PFSK-1 (cell line): ENCODE data around the gene LSAMP.

Experiments used
- POLR2AphosphoS5 ChIP-seq: IDR thresholded peaks from 2 replicates; pipeline ENCODE4 v1.6.1; 2012; ENCODE audit warnings: low read depth, mild to moderate bottlenecking, control low read depth, low read length, moderate library complexity
- REST ChIP-seq, 2 experiments: IDR thresholded peaks; 2 replicates each; pipeline versions ENCODE4 v1.6.1 to v1.8.0; 2011 to 2012; ENCODE audit warnings: low read depth in 2 of 2, low read length in 2 of 2, control low read depth in 1 of 2, inconsistent platforms in 1 of 2, mild to moderate bottlenecking in 1 of 2, moderate library complexity in 1 of 2; ENCODE audit not compliant: insufficient read depth in 1 of 2
- TAF1 ChIP-seq: IDR thresholded peaks from 2 replicates; pipeline ENCODE4 v1.6.1; 2012; ENCODE audit warnings: low read length, control low read depth, borderline replicate concordance; ENCODE audit not compliant: insufficient read depth

- TF ChIP-seq POLR2AphosphoS5 (no peak), TAF1 (no peak), REST (IDR thresholded peaks at IDR 0.05; ENCODE audit: insufficient read depth in 1 of 2, low read depth in 2 of 2, low read length in 2 of 2) (no peak)
Observed at GRCh38 chr3:116263842-116264545, 181.3 kb downstream of the LSAMP start.
